Neural cell (in vitro differentiated cells): ENCODE results near the gene PARD6A. TPM values are rescaled to one million over a fixed set of nuclear protein-coding genes. Genes with fewer than 3 reads are reported as not detected.

Source experiments
- H2AFZ ChIP-seq: fragments of 200-600, 300-800 bp; sonication (generic), shearing (Covaris generic); 2 replicates; pipeline ENCODE4 v1.6.0; 2014; ENCODE audit warnings: low read depth, mild to moderate bottlenecking, antibody characterized with exemption, low read length, moderate library complexity
- H3F3A ChIP-seq: fragments of 200-600 bp; shearing (Covaris generic); 2 replicates; pipeline ENCODE4 v1.6.1; 2016; ENCODE audit warnings: mild to moderate bottlenecking, moderate library complexity, mixed read lengths, antibody characterized with exemption, low read length; ENCODE audit not compliant: insufficient read depth, poor library complexity, severe bottlenecking
- H3K27ac ChIP-seq: fragments of 200-600, 300-800 bp; sonication (generic), shearing (Covaris generic); 2 replicates; pipeline ENCODE4 v1.5.1; 2014; ENCODE audit warnings: mild to moderate bottlenecking, low read length, moderate library complexity
- H3K27me3 ChIP-seq: fragments of 300-800, 200-600 bp; sonication (generic), shearing (Covaris generic); 2 replicates; pipeline ENCODE4 v1.6.0; 2014; ENCODE audit warnings: mild to moderate bottlenecking, low read depth, low read length, moderate library complexity; ENCODE audit not compliant: insufficient read depth
- H3K36me3 ChIP-seq: fragments of 300-800, 200-600 bp; sonication (generic), shearing (Covaris generic); 2 replicates; pipeline ENCODE4 v1.5.1; 2014; ENCODE audit warnings: mild to moderate bottlenecking, antibody characterized with exemption, low read length, moderate library complexity; ENCODE audit not compliant: insufficient read depth
- H3K4me2 ChIP-seq: fragments of 300-800, 200-600 bp; sonication (generic), shearing (Covaris generic); 2 replicates; pipeline ENCODE4 v1.6.0; 2014; ENCODE audit warnings: mild to moderate bottlenecking, low read length
- H3K4me3 ChIP-seq: fragments of 300-800, 200-600 bp; sonication (generic), shearing (Covaris generic); 2 replicates; pipeline ENCODE4 v1.5.1; 2014; ENCODE audit warnings: mild to moderate bottlenecking, low read length, moderate library complexity
- H3K79me2 ChIP-seq: fragments of 200-600 bp; shearing (Covaris generic); replicated peaks from 2 replicates; pipeline ENCODE4 v1.6.0; 2014; ENCODE audit warnings: mild to moderate bottlenecking, low read length, moderate library complexity; ENCODE audit not compliant: insufficient read depth
- H3K9ac ChIP-seq: fragments of 300-800, 200-600 bp; sonication (generic), shearing (Covaris generic); 2 replicates; pipeline ENCODE4 v1.6.1; 2016; ENCODE audit warnings: mild to moderate bottlenecking, low read length, mixed read lengths
- H3K9me2 ChIP-seq: fragments of 200-600 bp; shearing (Covaris generic); 2 replicates; pipeline ENCODE4 v1.6.1; 2016; ENCODE audit warnings: mild to moderate bottlenecking, low read length, mixed read lengths; ENCODE audit not compliant: insufficient read depth
- H3K9me3 ChIP-seq: fragments of 200-600, 300-800 bp; sonication (generic), shearing (Covaris generic); 2 replicates; pipeline ENCODE4 v1.6.1; 2016; ENCODE audit warnings: mild to moderate bottlenecking, mixed run types, low read length, moderate library complexity, mixed read lengths
- H4K20me1 ChIP-seq: fragments of 200-600 bp; shearing (Covaris generic); 2 replicates; pipeline ENCODE4 v1.6.1; 2016; ENCODE audit warnings: mild to moderate bottlenecking, mixed run types; ENCODE audit not compliant: insufficient read depth
- CTCF ChIP-seq: fragments of 450-650 bp; IDR thresholded peaks from 2 replicates; pipeline ENCODE4 v1.5.1; 2014; ENCODE audit warnings: antibody characterized with exemption, mild to moderate bottlenecking, moderate library complexity; ENCODE audit not compliant: poor library complexity, severe bottlenecking
- EP300 ChIP-seq: fragments of 450-650 bp; conservative IDR thresholded peaks from 2 replicates; pipeline ENCODE4 v1.6.1; 2014; ENCODE audit warnings: antibody characterized with exemption, mild to moderate bottlenecking, moderate library complexity; ENCODE audit not compliant: poor library complexity, severe bottlenecking
- EZH2 ChIP-seq: fragments of 200-600, 300-800 bp; shearing (Covaris generic), sonication (generic); IDR thresholded peaks from 2 replicates; pipeline ENCODE4 v1.6.1; 2014; ENCODE audit warnings: antibody characterized with exemption, low read length, borderline replicate concordance, mild to moderate bottlenecking; ENCODE audit not compliant: insufficient read depth, poor library complexity, severe bottlenecking
- MXI1 ChIP-seq: fragments of 450-650 bp; conservative IDR thresholded peaks from 2 replicates; pipeline ENCODE4 v1.6.1; 2014; ENCODE audit warnings: antibody characterized with exemption, mild to moderate bottlenecking; ENCODE audit not compliant: poor library complexity, severe bottlenecking
- POLR2AphosphoS5 ChIP-seq: IDR thresholded peaks from 2 replicates; pipeline ENCODE4 v1.6.1; 2012
- RAD21 ChIP-seq: fragments of 450-650 bp; conservative IDR thresholded peaks from 2 replicates; pipeline ENCODE4 v1.6.1; 2014; ENCODE audit warnings: antibody characterized with exemption, mild to moderate bottlenecking, moderate library complexity
- REST ChIP-seq: IDR thresholded peaks from 2 replicates; pipeline ENCODE4 v1.6.1; 2012; ENCODE audit warnings: borderline replicate concordance
- SMC3 ChIP-seq: fragments of 450-650 bp; conservative IDR thresholded peaks from 2 replicates; pipeline ENCODE4 v1.6.1; 2014; ENCODE audit warnings: antibody characterized with exemption, mild to moderate bottlenecking, moderate library complexity; ENCODE audit not compliant: poor library complexity
- TAF1 ChIP-seq: IDR thresholded peaks from 2 replicates; pipeline ENCODE4 v1.6.1; 2012; ENCODE audit warnings: low read depth
- polyA plus RNA-seq: library from polyadenylated mRNA; depleted of rRNA; stranded (reverse); fragments of >200 nt; gene quantifications from 2 replicates; pipeline ENCODE4 v1.2.3, GENCODE V29; 2014

Gene PARD6A
- polyA plus RNA-seq, 1 donor from 2014 or later, result 34.8 TPM

GRCh38 chr16:67648088-67648763 lies 12.5 kb upstream of the PARD6A start:
- Histone ChIP-seq H2AFZ (no peak overlapping the region), H3K4me2 (no peak overlapping the region), H3K9me3 (no peaks in the 10 kb centered on the region), H4K20me1 (no peaks in the 10 kb centered on the region), H3F3A (no peaks in the 10 kb centered on the region), H3K79me2 (no peaks in the 10 kb centered on the region), H3K9ac (no peak overlapping the region), H3K27ac (no peak overlapping the region), H3K36me3 (no peaks in the 10 kb centered on the region), H3K4me3 (no peak overlapping the region), H3K27me3 (peaks cover 57% of the 10 kb centered on the region), H3K9me2 (no peaks in the 10 kb centered on the region)
- no peak for TF ChIP-seq SMC3
- no peak for TF ChIP-seq POLR2AphosphoS5
- TF ChIP-seq CTCF, result no peak
- TF ChIP-seq TAF1, result no peak
- TF ChIP-seq RAD21, result no peak
- TF ChIP-seq EZH2, result no peak
- no peak for TF ChIP-seq MXI1
- TF ChIP-seq EP300, result no peak
- TF ChIP-seq REST, result no peak

- H4K20me1 ChIP-seq, result no peaks in the 10 kb centered on the region
- no peaks in the 10 kb centered on the region for H3K36me3 ChIP-seq
- H3K9ac ChIP-seq, result no peak overlapping the region
- H3K79me2 ChIP-seq, result no peaks in the 10 kb centered on the region
- H3K4me2 ChIP-seq, result no peak overlapping the region
- TF ChIP-seq MXI1 (no peak), EZH2 (no peak), CTCF (no peak), SMC3 (no peak), RAD21 (no peak), TAF1 (no peak), POLR2AphosphoS5 (no peak), REST (no peak), EP300 (no peak)
- no peaks in the 10 kb centered on the region for H3K9me2 ChIP-seq
- H3K9me3 ChIP-seq, result no peaks in the 10 kb centered on the region
- no peak overlapping the region for H3K4me3 ChIP-seq
- H3K27me3 ChIP-seq, result peaks cover 55% of the 10 kb centered on the region
- H2AFZ ChIP-seq, result no peak overlapping the region
- H3F3A ChIP-seq, result no peaks in the 10 kb centered on the region
- no peak overlapping the region for H3K27ac ChIP-seq
Observed at GRCh38 chr16:67648764-67649407, 11.9 kb upstream of the PARD6A start.
